H1 (cell line): ENCODE data around the gene CDON. TPM values are rescaled to one million over a fixed set of nuclear protein-coding genes. Genes with fewer than 3 reads are reported as not detected.
A peak's percentile ranks its signal among the peaks of the same experiment; 100 is the strongest.

Experiments used
- CTCF ChIA-PET: fragments of 300-600 bp; sonication (Branson Sonifier 250); formaldehyde crosslinking; loops from one replicate; lab custom pipeline; 2021; ENCODE audit not compliant: partially characterized antibody; lab: Charles Lee
- POLR2A ChIA-PET: fragments of 300-600 bp; sonication (Branson Sonifier 250); formaldehyde crosslinking; loops from one replicate; lab custom pipeline; 2021; ENCODE audit warnings: inconsistent platforms; ENCODE audit not compliant: partially characterized antibody; lab: Charles Lee
- DNase-seq, 2 experiments: peaks; one replicate each; pipeline versions ENCODE4 v3.0.0 to v3.0.0-alpha.2; 2010 to 2022; ENCODE audit warnings: low spot score in 2 of 2, low read depth in 1 of 2, mixed read lengths in 1 of 2
- FAIRE-seq: peaks from 2 replicates; lab custom pipeline; 2011; peaks lifted over from hg19 to GRCh38; lab: Jason Lieb, UNC
- H2AFZ ChIP-seq: 2 replicates; pipeline ENCODE4 v1.8.1; 2012; ENCODE audit warnings: low read length, inconsistent platforms
- H2AK5ac ChIP-seq: 2 replicates; pipeline ENCODE4 v1.6.1; 2013; ENCODE audit warnings: low read depth, low read length
- H2BK120ac ChIP-seq: replicated peaks from 2 replicates; pipeline ENCODE3; 2013; ENCODE audit warnings: low read depth, low read length, inconsistent platforms
- H2BK12ac ChIP-seq: 2 replicates; pipeline ENCODE4 v1.6.1; 2013; ENCODE audit warnings: low read depth, low read length
- H2BK15ac ChIP-seq: 2 replicates; pipeline ENCODE4 v1.6.1; 2013; ENCODE audit warnings: low read length
- H2BK20ac ChIP-seq: 2 replicates; pipeline ENCODE4 v1.6.1; 2013; ENCODE audit warnings: low read length
- H2BK5ac ChIP-seq: 2 replicates; pipeline ENCODE4 v1.6.1; 2013; ENCODE audit warnings: low read depth, low read length
- H3K14ac ChIP-seq: 2 replicates; pipeline ENCODE4 v1.6.1; 2013; ENCODE audit warnings: inconsistent platforms; ENCODE audit not compliant: insufficient read length
- H3K18ac ChIP-seq: 2 replicates; pipeline ENCODE4 v1.6.1; 2013; ENCODE audit warnings: low read length; ENCODE audit errors: extremely low read depth
- H3K23ac ChIP-seq: 2 replicates; pipeline ENCODE4 v1.6.1; 2013; ENCODE audit warnings: inconsistent platforms; ENCODE audit not compliant: insufficient read length
- H3K23me2 ChIP-seq: 2 replicates; pipeline ENCODE4 v1.6.1; 2013; ENCODE audit warnings: low read depth, low read length
- H3K27ac ChIP-seq: 2 replicates; pipeline ENCODE4 v1.6.1; 2011; ENCODE audit warnings: low read depth, low read length, inconsistent platforms
- H3K27me3 ChIP-seq, 4 experiments: replicated peaks in 1 of 4; 1 replicate in 1 of 4; 2 replicates in 3 of 4; pipeline versions ENCODE4 v1.6.1 to v1.8.1; 2011 to 2013; ENCODE audit warnings: low read length in 3 of 4, mild to moderate bottlenecking in 3 of 4, inconsistent platforms in 2 of 4, mixed read lengths in 2 of 4, moderate library complexity in 1 of 4; ENCODE audit not compliant: control insufficient read depth in 3 of 4, insufficient read depth in 3 of 4; ENCODE audit errors: extremely low read depth in 1 of 4
- H3K36me3 ChIP-seq, 4 experiments: 2 replicates each; pipeline versions ENCODE4 v1.6.1 to v1.8.1; 2011 to 2013; ENCODE audit warnings: mild to moderate bottlenecking in 4 of 4, low read length in 3 of 4, moderate library complexity in 2 of 4, control low read depth in 1 of 4, inconsistent platforms in 1 of 4; ENCODE audit not compliant: insufficient read depth in 4 of 4, control insufficient read depth in 2 of 4
- H3K4ac ChIP-seq: replicated peaks from 2 replicates; pipeline ENCODE3; 2013; ENCODE audit warnings: low read length, low read depth, mixed read lengths, inconsistent platforms; ENCODE audit not compliant: insufficient read length
- H3K4me1 ChIP-seq, 4 experiments: replicated peaks in 1 of 4; 1 replicate in 1 of 4; 2 replicates in 3 of 4; pipeline versions ENCODE4 v1.6.1 to v1.8.1; 2011 to 2013; ENCODE audit warnings: low read length in 3 of 4, inconsistent platforms in 2 of 4, mixed read lengths in 1 of 4; ENCODE audit not compliant: insufficient read depth in 4 of 4, control insufficient read depth in 3 of 4
- H3K4me2 ChIP-seq, 2 experiments: 2 replicates each; pipeline versions ENCODE4 v1.6.1 to v1.8.1; 2011 to 2013; ENCODE audit warnings: low read depth in 2 of 2, low read length in 2 of 2, control low read depth in 1 of 2, inconsistent platforms in 1 of 2, mild to moderate bottlenecking in 1 of 2; ENCODE audit not compliant: insufficient read depth in 1 of 2
- H3K4me3 ChIP-seq, 4 experiments: fragments of 200-600, 300-600 bp in 1 of 4; sonication (generic), shearing (Covaris generic), sonication (Bioruptor Twin) in 1 of 4; 2 replicates each; pipeline versions ENCODE4 v1.5.1 to v1.8.1; 2011 to 2016; ENCODE audit warnings: low read length in 4 of 4, low read depth in 3 of 4, control low read depth in 2 of 4, inconsistent platforms in 2 of 4, mild to moderate bottlenecking in 2 of 4, mixed read lengths in 1 of 4, moderate library complexity in 1 of 4; ENCODE audit not compliant: insufficient read depth in 2 of 4; ENCODE audit errors: extremely low read depth in 1 of 4
- H3K56ac ChIP-seq: replicated peaks from 2 replicates; pipeline ENCODE3; 2013; ENCODE audit warnings: low read depth, mild to moderate bottlenecking, mixed read lengths, low read length, inconsistent platforms; ENCODE audit not compliant: insufficient read length
- H3K79me1 ChIP-seq: 2 replicates; pipeline ENCODE4 v1.6.1; 2013; ENCODE audit warnings: low read depth, low read length, control low read depth
- H3K79me2 ChIP-seq, 2 experiments: 2 replicates each; pipeline versions ENCODE4 v1.6.1 to v1.8.1; 2012 to 2013; ENCODE audit warnings: low read length in 2 of 2, mild to moderate bottlenecking in 2 of 2, inconsistent platforms in 1 of 2; ENCODE audit not compliant: insufficient read depth in 2 of 2, control insufficient read depth in 1 of 2
- H3K9ac ChIP-seq, 4 experiments: replicated peaks in 1 of 4; 1 replicate in 1 of 4; 2 replicates in 3 of 4; pipeline versions ENCODE4 v1.6.1 to v1.8.1; 2011 to 2013; ENCODE audit warnings: low read depth in 3 of 4, low read length in 3 of 4, control low read depth in 2 of 4, mild to moderate bottlenecking in 2 of 4, moderate library complexity in 2 of 4, inconsistent platforms in 1 of 4; ENCODE audit errors: extremely low read depth in 1 of 4
- H3K9me3 ChIP-seq, 2 experiments: 2 replicates each; pipeline versions ENCODE4 v1.6.1 to v1.8.1; 2012 to 2013; ENCODE audit warnings: mild to moderate bottlenecking in 2 of 2, moderate library complexity in 2 of 2, control low read depth in 1 of 2, inconsistent platforms in 1 of 2, low read depth in 1 of 2, low read length in 1 of 2, mixed read lengths in 1 of 2; ENCODE audit not compliant: insufficient read depth in 2 of 2
- H4K20me1 ChIP-seq, 2 experiments: replicated peaks in 1 of 2; 2 replicates each; pipeline versions ENCODE3 to v1.8.1; 2011 to 2013; ENCODE audit warnings: inconsistent platforms in 2 of 2, low read length in 2 of 2, mild to moderate bottlenecking in 1 of 2; ENCODE audit not compliant: insufficient read depth in 2 of 2, control insufficient read depth in 1 of 2
- H4K5ac ChIP-seq: 2 replicates; pipeline ENCODE4 v1.6.1; 2013; ENCODE audit warnings: low read length, low read depth, mixed read lengths, inconsistent platforms; ENCODE audit not compliant: insufficient read length
- H4K8ac ChIP-seq: 2 replicates; pipeline ENCODE4 v1.8.0; 2013; ENCODE audit warnings: mild to moderate bottlenecking, moderate library complexity, low read length, inconsistent platforms; ENCODE audit not compliant: insufficient read depth; ENCODE audit errors: extremely low read depth
- H4K91ac ChIP-seq: replicated peaks from 2 replicates; pipeline ENCODE3; 2013; ENCODE audit warnings: low read length, mixed read lengths, inconsistent platforms; ENCODE audit not compliant: insufficient read length
- ATF2 ChIP-seq: IDR thresholded peaks from 2 replicates; pipeline ENCODE4 v1.6.1; 2012; ENCODE audit warnings: low read length, inconsistent platforms
- BRCA1 ChIP-seq: IDR thresholded peaks from 2 replicates; pipeline ENCODE4 v1.6.1; 2012; ENCODE audit warnings: low read depth, low read length, improper control_type of control experiment
- CHD2 ChIP-seq: IDR thresholded peaks from 2 replicates; pipeline ENCODE4 v1.6.1; 2012; ENCODE audit warnings: low read length, improper control_type of control experiment
- EGR1 ChIP-seq: IDR thresholded peaks from 2 replicates; pipeline ENCODE4 v1.6.1; 2011; ENCODE audit warnings: low read depth, low read length, borderline replicate concordance
- JUN ChIP-seq: IDR thresholded peaks from 2 replicates; pipeline ENCODE4 v1.6.1; 2011; ENCODE audit warnings: low read depth, mild to moderate bottlenecking, improper control_type of control experiment, low read length
- RBBP5 ChIP-seq: IDR thresholded peaks from 2 replicates; pipeline ENCODE4 v1.7.1; 2012; ENCODE audit warnings: low read depth, mild to moderate bottlenecking, inconsistent platforms, low read length, moderate library complexity, borderline replicate concordance
- RFX5 ChIP-seq: IDR thresholded peaks from 2 replicates; pipeline ENCODE4 v1.6.1; 2011; ENCODE audit warnings: low read depth, low read length, improper control_type of control experiment, borderline replicate concordance
- SAP30 ChIP-seq: fragments of 300-600 bp; sonication (generic); IDR thresholded peaks from 2 replicates; pipeline ENCODE4 v1.7.1; 2012; ENCODE audit warnings: low read length, moderate library complexity, mild to moderate bottlenecking, inconsistent platforms; ENCODE audit not compliant: insufficient read depth, insufficient replicate concordance
- TEAD4 ChIP-seq: IDR thresholded peaks from 2 replicates; pipeline ENCODE4 v1.6.1; 2012; ENCODE audit warnings: low read depth, low read length, inconsistent platforms, mixed read lengths
- YY1 ChIP-seq: IDR thresholded peaks from 2 replicates; pipeline ENCODE4 v1.6.1; 2011; ENCODE audit warnings: low read depth, mild to moderate bottlenecking, low read length
- WGBS, 2 experiments: shearing (Covaris generic) in 1 of 2; methylation state at CpG; one replicate each; pipeline versions ENCODE4 v1.1.6 to v1.1.7; 2013 to 2015; ENCODE audit warnings: low lambda C conversion rate in 2 of 2, mixed read lengths in 2 of 2, inconsistent platforms in 1 of 2, low coverage in 1 of 2, missing lambda C conversion rate in 1 of 2; ENCODE audit not compliant: insufficient replicate concordance in 2 of 2, insufficient coverage in 1 of 2, insufficient read length in 1 of 2; ENCODE audit errors: extremely low coverage in 1 of 2, missing lambda C conversion rate in 1 of 2; 5-methylcytosine and 5-hydroxymethylcytosine counted together
- polyA plus RNA-seq, 7 experiments: library from polyadenylated mRNA; depleted of rRNA in 3 of 7; stranded (reverse) in 5 of 7; unstranded in 2 of 7; fragments of >200 nt in 5 of 7; fragments of 200-250 nt in 2 of 7; gene quantifications; 1 replicate in 5 of 7; 2 replicates in 1 of 7; 4 replicates in 1 of 7; pipeline versions ENCODE4 v1.2.1 to v1.2.3, GENCODE V29; 2011 to 2013; ENCODE audit warnings: missing spikeins in 2 of 7, mixed read lengths in 2 of 7
- total RNA-seq: library from RNA; stranded (reverse); fragmentation: NEBNext Ultra II Directional; extraction: Animal tissue kit (Norgen Biotek cat#: 25700); gene quantifications from 2 replicates; pipeline ENCODE4 v1.2.1, GENCODE V29; 2021

CDON gene
- total and polyA plus RNA-seq, 2 of the 8 experiments (the other 6 are each of a cell fraction or from before 2014, with no cell fraction given): 11.0 to 32.5 TPM

- POLR2A ChIA-PET: interaction anchor here (0.7 to 2.8 kb wide), 5 partner anchors 9 to 218 kb away, joined by 4 to 9 read pairs (median 4); partner anchors contain the start of gene HYLS1
- no peaks in the 10 kb centered on the region; a peak in 1 of 7 replicates for H3K27me3 ChIP-seq
- peak overlapping the region; percentile 23 for H4K5ac ChIP-seq
- H2BK12ac ChIP-seq: peak overlapping the region; percentile 85; the same call in 1 of the 2 replicates
- H4K91ac ChIP-seq: peak overlapping the region; percentile 52
- H3K56ac ChIP-seq: no peak overlapping the region
- no peak overlapping the region; a peak in 1 of 8 replicates for H3K4me3 ChIP-seq
- no peaks in the 10 kb centered on the region for H4K20me1 ChIP-seq
- no peak overlapping the region for H3K9ac ChIP-seq
- H3K14ac ChIP-seq: no peak overlapping the region
- peaks cover 7 to 35% (median 17%) of the 10 kb centered on the region in 4 experiments for H3K4me1 ChIP-seq
- peak overlapping the region; percentile 13 for H3K4ac ChIP-seq
- peak overlapping the region; percentile 99 for H2BK20ac ChIP-seq
- CTCF ChIA-PET: interaction anchor here (0.6 to 6.4 kb wide), 17 partner anchors 10 to 774 kb away, joined by 3 to 42 read pairs (median 4); no protein-coding TSS in a partner anchor
- H3K23ac ChIP-seq: no peak overlapping the region
- no peaks in the 10 kb centered on the region for H3K23me2 ChIP-seq
- peak overlapping the region; percentile 96 for H3K18ac ChIP-seq
- H3K79me1 ChIP-seq: no peaks in the 10 kb centered on the region
- DNase-seq (no peak), FAIRE-seq (no peak)
- H2AK5ac ChIP-seq: peak overlapping the region; percentile 84; the same call in 1 of the 2 replicates
- 0 out of 2 replicates have a peak overlapping the region, but pooled peaks have one; percentile 19 for H4K8ac ChIP-seq
- peak overlapping the region; percentile 98; the same call in 1 of the 2 replicates for H2BK15ac ChIP-seq
- no peak overlapping the region for H2AFZ ChIP-seq
- H2BK5ac ChIP-seq: peak overlapping the region; percentile 88; the same call in 1 of the 2 replicates
- no peaks in the 10 kb centered on the region for H3K79me2 ChIP-seq
- no peaks in the 10 kb centered on the region for H3K9me3 ChIP-seq
- 90% methylated on average over 14 of the region's 14 CpGs; no CpG with 5 or more reads in 1 of the 2 experiments for WGBS, 2 experiments
- peak overlapping the region; percentile 6 for H2BK120ac ChIP-seq
- H3K36me3 ChIP-seq: no peaks in the 10 kb centered on the region
- H3K27ac ChIP-seq: no peak overlapping the region
- H3K4me2 ChIP-seq: peak overlapping the region; percentile 25 to 63; a peak in 2 of 4 replicates
- TF ChIP-seq JUN: no peak
- no peak for TF ChIP-seq EGR1
- TF ChIP-seq RFX5: no peak
- TF ChIP-seq RBBP5: no peak
- no peak for TF ChIP-seq BRCA1
- no peak for TF ChIP-seq ATF2
- no peak for TF ChIP-seq YY1
- TF ChIP-seq CHD2: no peak
- no peak for TF ChIP-seq SAP30
- TF ChIP-seq TEAD4: no peak
Observed at GRCh38 chr11:126105022-126105747, 42.5 kb upstream of the CDON start.
